HG02885 (cell line): Measurements from ENCODE around the gene CLIP4.
"Not testable (repeated sequence)": the region's sequence is repeated elsewhere in the genome, so short reads cannot be mapped to it uniquely, and the experiment has no call there.

ENCODE experiments used
- ATAC-seq: cut with Tn5 transposase; IDR thresholded peaks from one replicate; pipeline ENCODE4 v1.9.1; 2021; ENCODE audit warnings: mild to moderate bottlenecking; ENCODE audit not compliant: unreplicated experiment, poor library complexity

Gene CLIP4, protein sequence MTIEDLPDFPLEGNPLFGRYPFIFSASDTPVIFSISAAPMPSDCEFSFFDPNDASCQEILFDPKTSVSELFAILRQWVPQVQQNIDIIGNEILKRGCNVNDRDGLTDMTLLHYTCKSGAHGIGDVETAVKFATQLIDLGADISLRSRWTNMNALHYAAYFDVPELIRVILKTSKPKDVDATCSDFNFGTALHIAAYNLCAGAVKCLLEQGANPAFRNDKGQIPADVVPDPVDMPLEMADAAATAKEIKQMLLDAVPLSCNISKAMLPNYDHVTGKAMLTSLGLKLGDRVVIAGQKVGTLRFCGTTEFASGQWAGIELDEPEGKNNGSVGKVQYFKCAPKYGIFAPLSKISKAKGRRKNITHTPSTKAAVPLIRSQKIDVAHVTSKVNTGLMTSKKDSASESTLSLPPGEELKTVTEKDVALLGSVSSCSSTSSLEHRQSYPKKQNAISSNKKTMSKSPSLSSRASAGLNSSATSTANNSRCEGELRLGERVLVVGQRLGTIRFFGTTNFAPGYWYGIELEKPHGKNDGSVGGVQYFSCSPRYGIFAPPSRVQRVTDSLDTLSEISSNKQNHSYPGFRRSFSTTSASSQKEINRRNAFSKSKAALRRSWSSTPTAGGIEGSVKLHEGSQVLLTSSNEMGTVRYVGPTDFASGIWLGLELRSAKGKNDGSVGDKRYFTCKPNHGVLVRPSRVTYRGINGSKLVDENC

DNA sequence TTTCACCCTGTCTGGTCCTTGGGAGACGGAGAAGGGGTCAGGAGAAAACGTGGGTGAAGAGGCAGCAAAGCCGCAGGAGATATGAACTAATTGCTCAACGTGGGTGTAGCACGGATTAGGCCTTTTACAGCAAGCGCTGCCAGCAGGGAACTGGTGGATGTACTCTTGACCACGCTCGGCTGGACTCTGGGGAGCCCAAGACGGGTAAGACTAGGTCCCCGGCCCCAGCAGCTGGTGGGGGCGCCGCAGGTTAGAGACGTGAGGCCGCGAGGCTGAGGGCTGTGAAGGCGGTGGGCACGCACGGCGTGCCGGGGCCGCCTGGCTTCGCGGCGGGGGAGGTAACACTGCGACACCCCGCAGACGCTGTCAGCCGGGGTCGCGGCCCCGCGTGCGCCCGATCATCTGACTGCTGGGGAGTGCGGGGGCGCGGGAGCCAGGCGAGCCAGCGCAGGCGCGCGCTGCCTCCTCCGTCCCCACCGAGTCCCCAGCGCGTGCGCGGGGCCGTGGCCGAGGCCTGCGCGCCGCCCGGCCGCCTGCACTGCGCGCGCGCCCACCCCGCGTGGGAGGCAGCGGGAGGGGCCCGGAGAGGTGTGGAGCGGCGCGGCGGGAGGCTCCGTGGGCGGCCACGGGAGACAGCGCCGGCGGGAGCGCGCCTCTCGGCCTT, at the start of gene CLIP4:
Gene CLIP4, plus strand, starts transcription at position 470 of the 664 bp plus-strand sequence. CDS start 5,974 bp downstream, outside the sequence.
- peak; percentile 59 for ATAC-seq

DNA sequence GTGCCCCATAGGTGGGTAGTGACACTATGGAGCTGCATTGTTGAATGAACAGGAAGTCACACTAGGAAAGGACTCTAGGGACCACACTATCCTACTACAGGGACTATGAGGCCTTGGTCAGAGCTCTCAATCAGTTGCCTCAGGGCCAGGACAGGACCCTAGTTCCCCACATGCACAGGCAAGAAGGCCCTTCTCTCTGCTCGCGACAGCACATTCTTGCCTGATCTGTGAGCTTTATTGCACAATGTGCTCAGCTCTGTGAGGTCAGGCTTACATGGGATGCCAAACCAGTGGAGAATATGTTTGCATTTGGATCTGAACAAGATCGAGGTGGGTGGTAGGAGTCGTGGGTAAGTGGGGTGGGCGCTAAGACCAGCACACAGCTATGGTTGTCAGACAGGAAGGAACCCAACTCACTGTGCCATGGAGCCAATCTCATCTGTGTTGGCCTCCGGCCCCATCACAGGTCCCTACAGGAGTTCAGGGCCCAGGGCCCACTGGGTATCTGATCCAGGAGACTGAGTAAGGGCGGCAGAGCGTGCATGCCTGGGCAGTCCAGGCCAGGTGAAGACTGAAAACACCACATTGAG, 48.8 kb upstream of the CLIP4 start:
- no peak for ATAC-seq

DNA sequence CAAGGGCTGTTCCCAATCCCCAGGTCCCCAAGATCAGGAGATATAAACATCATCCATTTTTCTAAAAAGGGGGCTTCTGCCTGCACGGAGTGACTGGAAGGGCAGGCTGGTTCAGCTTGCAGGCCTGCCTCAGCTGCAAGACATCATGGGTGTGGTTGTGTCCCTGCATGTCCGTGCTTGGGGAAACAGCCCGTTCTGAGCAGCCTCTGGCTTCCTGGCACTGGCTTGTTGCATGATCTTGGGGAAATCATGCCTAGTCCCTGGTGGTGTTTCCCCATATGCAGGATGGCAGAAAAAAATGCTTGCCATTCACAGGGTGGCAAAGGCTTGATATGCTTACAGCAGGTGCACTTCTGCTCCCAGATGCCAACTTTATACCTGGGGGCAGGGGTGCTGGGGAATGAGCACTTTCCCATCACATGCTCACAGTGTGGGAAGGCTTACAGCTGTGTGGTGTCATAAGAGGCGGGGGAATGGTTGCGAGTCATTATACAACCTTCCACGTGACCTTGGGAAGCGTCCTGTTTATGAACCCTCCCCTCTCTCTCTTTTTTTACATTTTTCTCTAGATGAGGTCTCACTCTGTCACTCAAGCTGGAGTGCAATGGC, 48.1 kb upstream of the CLIP4 start:
- ATAC-seq: no peak

DNA sequence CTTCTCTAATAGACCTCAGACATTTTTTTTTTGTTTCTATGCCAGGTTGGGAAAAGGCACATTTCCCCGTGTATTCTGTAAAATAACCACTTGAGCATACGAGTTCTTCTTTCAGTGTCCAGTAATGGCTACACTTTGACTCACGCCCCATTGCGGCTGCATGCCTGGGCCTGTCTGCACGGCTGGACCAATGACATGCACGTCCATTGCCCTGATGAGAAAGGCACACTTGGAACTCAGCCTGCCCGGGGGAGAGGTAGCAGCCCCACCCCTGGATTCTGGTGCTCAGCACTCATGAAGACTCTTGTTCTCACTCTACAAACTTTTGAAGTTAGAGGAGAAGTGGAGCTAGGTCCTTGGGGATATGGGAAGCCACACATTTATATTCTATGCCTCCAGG, 46.7 kb upstream of the CLIP4 start:
- no peak for ATAC-seq

DNA sequence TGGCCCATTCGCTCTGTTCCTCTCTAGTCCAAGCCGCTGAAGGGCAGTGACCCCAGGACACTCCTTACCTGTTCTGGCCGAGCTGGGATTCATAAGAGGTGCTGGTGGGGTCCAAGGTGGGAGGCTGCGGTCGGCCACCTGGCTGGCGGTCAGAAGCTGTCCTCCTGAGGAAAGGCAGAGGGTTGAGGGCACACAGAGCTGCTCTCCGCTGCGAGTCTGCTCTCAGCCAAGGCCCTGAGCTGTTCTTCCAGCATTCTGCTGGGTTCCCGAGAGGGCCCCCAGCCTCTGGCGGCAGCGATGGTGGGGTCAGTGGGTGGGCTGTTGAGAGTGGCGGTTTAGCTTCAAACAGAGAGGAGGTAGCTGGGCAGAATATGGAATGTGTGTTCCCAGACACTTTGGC, 44.7 kb upstream of the CLIP4 start:
- no peak for ATAC-seq

DNA sequence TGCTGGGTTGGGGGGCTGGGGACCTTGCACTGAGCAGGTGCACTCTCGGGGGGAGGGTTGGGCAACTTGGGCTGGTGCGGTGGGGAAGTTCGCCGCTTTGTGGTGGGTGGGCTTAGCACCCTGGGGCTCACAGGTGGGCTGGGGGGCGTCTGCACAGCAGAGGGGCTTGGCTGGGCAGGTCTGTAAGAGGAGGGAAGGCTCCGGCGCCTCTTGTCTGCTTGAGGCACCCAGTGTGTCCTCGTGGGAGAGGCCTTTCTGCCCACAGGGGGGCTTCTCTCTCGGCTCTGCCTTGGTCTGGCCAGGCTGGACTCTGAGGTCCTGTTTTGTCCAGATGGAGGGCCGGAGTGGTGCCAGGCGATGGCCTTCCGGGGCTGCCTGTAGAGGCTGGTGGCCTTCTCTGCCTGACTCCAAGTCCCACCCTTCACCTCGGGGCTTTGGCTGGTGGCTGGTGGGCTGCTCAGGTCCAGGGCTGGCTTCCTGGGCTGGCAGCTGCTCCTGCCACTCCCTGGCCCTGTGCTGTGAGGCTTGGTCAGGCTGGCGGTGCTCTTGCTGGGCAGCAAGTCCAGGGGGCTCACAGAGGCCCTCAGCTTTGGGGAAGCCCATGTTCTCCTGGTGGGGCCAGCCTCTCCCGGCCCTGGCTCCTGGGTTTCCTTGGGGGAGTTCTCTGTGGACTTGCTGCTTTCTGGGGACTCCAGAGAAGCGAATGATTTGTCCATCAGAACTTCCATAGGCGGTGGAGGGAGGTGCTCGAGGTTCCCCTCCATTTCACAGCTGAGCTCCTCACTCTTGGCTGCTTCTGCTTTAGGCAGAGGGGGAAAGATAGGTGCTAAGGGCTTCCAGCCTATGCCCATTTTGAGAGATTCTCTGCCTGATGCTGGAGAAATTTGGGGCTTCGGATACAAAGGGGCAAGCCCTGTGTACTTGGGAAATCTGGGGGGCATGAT, 43.9 kb upstream of the CLIP4 start:
- no peak for ATAC-seq

DNA sequence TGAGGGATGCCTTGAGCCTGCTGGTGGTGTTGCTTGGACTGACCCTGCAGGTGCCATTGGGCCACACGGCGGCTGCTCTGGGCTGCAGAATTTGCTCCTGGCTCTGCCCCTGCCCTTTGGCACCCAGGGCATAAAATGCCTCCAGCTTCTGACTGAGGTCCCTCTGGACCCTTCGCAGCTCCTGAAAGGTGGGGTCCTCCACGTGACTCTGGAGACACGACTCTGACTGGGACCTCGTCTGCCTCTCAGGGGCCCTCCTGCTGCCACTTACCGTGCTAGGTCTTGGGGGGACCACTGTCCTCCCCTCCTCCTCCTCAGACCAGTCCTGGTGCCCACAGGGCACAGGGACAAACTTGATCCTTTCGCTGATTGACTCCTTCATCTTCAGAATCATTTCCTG, 43.0 kb upstream of the CLIP4 start:
- no peak for ATAC-seq

DNA sequence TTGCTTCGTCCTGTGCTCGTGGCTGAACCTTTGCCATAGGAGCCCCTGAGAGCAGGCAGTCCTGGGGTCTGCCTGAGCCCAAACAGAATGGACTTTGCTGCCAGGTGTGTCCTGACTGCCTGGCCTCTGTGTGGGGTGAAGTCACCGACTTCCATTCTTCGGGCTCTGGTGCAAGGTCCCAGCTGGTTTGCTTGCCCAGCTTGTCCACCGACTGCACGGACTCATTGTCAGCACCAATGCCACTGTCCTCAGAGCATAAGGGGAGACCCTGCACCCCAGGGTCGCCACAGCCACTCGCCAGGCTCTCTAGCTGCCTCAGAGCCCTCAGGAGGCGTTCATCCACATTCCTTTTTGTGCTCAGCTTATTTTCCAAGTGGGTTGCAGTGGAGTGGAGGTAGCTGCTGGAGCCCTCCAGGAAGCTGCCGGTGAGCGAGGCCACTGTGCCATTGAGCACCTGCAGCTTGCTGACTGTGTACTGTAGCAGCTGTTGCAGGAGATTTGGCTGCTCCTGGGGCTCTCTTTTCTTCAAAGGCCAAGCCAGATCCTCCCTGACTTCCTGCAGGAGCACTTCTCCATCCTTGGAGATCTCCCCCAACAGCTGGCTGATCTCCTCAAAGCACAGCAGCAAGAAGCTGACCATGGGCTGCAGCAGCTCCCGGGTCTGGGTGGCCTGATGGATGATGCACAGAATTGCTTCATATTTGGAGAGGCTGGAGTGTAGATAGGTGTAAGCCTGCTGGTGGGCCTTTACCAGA, 42.1 kb upstream of the CLIP4 start:
- no peak for ATAC-seq

DNA sequence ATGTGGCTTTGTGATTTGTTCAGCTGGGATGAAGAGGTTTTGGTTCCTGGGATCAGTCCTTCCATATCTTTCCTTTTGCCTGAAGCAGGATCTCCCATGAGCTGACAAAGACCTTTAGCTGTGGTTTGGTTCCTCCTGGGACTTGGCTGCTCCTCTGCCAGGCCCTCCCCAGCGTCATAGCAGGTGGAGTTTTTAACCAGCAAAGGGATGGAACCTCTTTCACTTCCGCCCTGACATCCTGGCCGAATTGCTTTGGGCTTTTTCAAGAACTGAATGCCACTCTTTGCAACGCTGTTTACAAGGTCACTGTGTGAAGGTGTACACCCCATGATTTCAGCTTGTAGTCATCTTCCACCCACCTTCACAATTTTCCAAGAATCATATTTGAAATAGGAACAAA, 41.3 kb upstream of the CLIP4 start:
- no peak for ATAC-seq

DNA sequence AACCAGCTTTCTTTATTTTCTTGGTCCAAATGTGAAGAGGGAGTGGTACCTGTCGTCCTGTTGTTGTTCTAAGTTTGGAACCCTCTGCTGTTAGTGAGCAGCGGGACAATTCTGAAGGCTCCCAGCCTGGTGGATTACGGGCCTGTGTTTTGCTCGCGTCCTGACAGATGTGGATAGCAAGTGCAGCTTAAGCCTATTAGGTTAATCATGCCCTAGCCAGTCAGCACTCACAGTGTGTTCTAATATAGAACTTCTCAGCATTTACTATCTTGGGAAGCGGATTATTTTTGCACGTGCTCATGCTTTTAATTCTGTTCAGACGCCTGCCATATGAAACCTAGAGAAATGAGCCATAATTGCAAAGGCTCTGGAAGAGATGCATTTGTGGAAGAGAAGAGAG, 40.8 kb upstream of the CLIP4 start, which contains the start of gene PCARE:
Gene PCARE, minus strand, starts transcription at position 113 of the 400 bp plus-strand sequence. CDS start 262 bp downstream, outside the sequence.
- ATAC-seq: no peak

DNA sequence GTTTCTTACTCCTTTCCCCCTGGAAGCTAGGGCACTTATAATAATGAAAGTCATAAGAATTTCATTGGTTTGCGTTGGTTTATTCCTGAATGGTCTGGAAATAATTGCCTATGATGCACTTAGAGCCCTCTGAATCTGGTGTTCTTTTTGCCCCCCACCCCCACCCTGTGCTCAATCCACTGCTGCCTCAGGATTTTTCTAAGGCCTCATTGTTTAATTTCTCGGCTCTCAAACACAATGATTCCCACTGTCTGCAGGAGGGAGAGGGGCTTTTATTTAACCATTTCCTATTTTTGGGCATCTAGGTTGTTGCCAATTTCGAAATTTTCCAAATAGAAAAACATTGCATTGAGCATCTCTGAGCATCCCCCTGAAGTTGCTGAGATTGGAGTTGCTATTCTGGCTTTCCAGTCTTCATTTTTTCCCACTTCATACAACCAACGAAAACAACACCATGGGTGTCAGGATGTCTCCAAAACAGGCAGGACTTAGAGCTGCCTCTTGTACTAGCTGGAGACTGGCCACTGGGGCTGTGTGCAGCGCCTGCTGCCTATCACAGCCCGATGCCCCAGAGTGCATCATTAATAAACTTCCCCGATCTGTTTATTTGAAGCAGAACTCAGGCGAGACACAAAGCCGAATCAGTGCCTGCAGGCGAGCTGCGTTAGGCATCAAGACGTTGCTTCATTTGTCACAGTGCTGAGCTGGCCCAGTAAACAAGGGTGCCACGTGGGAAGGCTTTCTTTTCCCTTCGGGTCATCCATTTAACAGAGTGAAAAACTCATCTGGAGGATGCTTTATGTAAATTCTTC, 39.1 kb upstream of the CLIP4 start:
- no peak for ATAC-seq

DNA sequence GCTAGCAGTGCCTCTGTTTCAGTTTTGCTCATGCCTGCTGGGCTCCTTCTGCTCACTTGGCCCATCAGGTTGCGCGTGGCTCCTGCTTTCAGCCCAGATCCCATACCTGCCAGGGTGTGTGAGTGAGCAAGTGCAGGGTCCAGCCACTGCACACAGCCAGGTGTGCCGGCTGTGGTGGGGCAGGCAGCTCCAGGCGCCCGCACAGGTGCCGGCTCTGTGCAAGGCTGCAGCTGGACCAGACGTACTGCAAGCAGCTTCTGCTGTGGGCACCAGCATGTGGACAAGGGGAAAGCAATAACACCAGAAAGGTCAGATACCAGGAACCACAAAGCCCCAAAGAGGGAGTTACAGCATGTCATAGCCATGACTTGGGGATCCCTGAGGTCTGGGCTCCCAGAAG, 35.3 kb upstream of the CLIP4 start:
- no peak for ATAC-seq

DNA sequence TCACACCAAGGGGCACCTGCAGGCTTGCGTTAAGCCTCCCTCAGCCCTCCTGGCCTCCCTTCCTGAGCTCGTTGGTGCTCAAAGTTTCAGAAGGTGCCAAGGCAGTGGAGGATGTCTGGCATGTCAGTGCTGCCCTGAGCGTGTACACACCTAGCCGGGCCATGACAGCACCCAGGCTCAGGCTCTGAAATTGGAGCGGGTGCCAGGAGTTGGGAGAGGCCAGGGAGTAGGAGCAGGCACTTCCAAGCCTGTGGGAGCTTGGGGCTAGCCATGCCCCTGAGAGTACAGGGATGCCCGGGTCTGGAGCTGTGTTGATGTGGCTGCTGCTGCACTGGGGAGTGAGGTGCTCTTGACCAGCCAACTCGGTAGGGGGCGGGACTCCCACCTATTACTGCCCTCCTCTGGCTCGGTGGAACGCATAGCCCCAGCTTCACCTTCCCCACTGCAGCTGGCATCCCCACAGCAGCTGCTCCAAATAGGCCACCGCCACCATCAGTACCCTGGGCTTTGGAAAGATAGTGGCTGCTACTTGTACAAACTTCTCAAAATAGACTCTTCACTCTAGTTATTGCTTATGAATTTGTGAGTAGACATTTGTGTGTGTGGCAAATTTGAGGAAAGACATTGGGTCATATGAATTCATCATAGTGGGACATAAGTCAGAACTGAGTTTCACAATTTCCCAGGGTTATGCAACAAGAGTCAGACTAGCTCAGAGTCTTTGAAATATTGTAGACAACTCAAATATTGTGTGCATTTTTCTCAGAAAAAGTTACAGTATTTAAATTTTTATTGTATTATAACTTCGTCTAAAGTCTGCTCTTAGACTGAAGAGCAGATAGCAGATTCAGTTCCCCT, 34.1 kb upstream of the CLIP4 start:
- no peak for ATAC-seq

DNA sequence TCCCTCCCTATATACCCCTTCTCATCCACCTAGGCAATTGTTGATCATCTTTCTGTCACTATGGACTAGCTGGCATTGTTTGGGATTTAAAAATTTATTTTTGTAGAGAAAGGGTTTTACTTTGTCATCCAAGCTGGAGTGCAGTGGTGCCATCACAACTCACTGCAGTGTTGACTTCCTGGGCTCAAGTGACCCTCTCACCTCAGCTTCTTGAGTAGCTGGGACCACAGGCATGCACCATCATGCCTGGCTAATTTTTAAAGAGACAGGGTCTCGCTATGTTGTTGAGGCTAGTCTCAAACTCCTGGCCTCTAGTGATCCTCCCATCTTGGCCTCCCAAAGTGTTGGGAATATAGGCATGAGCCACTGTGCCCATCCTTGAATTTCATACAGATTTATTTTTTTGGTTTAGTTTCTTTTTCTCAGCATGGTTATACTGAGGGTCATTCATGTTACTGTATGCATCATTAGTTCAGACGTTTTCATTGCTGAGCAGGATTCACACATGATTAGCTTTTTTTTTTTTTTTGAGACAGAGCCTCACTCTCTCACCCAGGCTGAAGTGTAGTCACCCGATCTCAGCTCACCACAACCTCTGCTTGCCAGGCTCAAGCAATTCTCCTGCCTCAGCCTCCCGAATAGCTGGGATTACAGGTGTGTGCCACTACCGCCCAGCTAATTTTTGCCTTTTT, 32.3 kb upstream of the CLIP4 start:
- ATAC-seq: no peak

DNA sequence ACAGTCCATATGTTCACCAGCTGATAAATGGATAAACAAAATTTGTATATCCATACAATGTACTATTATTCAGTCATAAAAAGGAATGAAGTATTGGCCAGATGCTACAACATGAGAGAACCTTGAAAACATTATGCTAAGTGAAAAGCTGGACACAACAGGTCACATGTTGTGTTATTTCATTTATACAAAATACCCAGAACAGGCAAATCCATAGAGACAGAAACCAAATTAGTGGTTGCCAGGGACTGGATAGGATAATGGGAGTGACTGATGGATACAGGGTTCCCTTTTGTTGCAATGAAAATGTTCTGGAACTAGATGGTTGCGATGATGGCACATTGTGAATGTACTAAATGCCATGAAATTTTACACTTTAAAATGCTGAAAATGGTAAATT, 30.7 kb upstream of the CLIP4 start:
- no peak for ATAC-seq

DNA sequence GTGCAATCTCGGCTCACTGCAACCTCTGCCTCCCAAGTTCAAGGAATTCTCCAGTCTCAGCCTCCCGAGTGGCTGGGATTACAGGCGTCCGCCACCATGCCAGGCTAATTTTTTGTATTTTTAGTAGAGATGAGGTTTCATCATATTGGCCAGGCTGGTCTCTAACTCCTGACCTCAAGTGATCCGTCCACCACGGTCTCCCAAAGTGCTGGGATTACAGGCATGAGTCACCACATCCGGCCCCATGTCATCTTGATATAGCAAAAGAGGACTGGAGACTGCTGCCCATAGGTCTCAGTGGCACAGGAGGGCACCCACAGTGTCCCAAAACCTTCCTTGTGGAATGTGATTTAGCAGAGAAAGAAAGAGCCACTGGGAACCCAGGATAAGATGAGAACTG, 24.9 kb upstream of the CLIP4 start:
- not testable (repeated sequence) for ATAC-seq
